Measurements from ENCODE around the gene KANSL3.
"Not testable (repeated sequence)": the region's sequence is repeated elsewhere in the genome, so short reads cannot be mapped to it uniquely, and the experiment has no call there.

KANSL3 gene

DNA sequence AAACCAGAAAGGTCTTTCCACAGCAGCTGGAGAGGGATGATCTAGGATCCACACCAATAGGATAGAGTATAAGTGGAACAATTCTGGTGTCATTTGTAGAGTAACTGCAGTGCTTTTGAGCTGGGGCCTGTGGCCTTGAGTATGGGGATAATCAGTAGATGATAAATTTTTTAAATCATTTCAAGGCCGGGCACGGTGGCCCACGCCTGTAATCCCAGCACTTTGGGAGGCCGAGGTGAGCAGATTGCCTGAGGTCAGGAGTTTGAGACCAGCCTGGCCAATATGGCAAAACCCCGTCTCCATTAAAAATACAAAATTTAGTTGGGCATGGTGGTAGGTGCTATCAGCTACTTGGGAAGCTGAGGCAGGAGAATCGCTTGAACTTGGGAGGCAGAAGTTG, 80.7 kb downstream of the KANSL3 start:
- DNase-seq (ENCODE audit: low spot score) = not testable (repeated sequence)

DNA sequence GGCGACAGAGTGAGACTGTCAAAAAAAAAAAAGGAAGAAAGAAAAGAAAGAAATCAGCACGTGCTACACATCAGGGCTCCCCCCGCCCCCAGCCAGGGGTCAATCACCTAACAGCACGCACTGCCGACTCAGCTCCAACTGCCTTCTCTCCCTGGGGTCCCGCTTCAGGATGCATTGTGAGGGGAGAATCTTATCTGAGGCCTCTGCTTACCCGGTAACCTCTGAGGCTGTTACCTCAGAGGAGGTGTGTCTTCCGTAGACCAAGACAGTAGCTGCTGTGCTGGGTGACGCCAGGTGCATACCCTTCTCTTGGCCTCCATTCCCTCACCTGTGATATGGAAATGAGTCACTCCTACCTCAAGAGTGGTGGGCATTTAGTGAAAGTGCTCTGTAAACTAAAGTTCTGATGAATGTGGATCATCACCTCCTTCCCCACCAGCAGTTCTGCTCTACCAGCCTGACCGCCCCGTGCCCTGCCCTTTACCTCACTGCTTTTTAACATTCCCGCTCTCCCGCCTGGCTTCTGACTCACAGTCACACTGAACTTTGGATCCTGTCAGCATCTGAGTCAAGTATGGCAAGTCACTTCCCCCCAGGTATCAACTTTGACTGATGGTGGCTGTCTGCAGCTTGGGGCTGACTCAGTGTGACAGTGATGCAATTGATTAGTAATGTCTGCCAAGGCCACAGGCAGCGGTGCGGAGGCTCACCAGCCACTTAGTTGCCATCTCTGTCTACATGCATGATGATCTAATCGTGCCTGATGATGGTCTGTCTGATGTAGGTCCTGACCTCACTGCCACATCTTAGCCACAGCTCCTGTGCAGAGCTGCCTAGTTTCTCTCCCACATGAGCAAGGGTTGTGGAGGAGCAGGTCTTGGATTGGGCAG, 81.4 kb downstream of the KANSL3 start:
- peak; percentile 68 for DNase-seq (ENCODE audit: low spot score)

DNA sequence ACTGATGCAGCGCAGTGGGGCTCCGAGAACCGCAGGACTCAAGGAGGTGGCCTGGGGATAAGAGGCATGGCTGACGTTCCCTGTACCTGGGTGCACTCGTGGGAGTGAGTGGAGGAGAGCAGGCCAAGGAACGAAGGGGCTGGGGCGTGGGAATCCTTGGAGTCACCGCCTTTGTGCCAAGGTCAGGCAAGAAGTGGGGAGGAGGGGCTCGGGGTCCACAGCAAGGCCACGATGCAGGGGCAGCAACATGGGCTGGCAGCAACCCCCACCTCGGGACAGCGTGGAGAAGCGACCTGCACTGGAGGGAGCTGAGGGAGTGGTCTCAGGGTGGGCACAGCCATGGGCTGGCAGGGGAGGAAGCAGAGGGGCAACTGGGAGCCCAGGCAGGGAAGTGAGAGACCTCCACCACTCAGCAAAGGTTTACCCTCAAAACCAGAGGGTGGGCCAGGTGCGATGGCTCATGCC, 82.9 kb downstream of the KANSL3 start:
- DNase-seq (ENCODE audit: low spot score) = no peak

DNA sequence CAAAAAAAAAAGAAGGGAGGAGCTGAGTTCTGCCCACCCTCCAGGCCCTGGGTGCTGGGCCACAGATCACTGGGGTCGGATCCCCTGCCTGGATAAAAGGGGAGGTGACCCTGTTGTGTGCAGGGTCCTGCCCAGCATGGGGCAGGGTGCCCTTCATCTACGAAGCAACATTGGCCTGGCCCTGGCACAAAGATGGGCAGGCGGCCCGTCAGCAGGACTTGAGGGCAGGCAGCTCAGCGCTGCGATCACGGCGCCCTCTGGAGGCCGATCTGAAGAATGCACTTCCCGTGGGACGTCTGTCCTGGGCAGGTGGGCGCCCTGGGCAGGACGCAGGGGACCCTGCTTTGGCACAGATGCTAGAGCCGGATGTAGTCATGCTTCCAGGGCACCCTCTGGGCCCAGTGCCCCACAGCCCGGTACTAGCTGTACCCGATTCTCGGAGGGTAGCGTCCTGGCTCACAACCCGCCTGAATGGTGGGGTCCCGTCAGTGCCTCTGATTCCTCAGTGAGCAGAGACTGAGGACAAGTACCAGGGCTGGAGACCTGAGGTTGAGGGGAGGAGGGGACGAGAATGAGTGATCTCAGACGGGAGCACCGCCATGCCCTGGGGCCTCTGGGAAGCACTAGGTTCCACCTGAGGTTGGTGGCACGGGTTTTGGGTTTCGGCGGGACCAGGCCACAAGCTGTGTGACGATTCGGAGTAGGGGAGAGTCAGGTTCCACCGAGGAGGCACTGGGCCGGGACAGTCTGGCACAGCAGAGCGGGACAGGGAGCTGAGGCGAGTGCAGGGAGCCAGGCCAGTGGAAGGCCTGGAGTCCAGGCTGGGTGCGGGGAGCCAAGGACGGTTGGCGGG, 83.6 kb downstream of the KANSL3 start:
- peak; percentile 86 for DNase-seq (ENCODE audit: low spot score)

DNA sequence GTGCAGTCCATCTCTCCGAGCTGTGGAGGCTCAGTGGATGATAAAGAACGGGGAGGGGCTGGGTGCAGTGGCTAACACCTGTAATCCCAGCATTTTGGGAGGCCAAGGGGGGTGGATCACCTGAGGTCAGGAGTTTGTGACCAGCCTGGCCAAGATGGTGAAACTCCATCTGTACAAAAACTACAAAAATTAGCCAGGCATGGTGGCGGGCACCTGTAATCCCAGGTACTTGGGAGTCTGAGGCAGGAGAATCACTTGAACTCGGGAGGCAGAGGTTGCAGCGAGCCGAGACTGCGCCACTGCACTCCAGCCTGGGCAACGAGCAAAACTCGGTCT, 84.2 kb downstream of the KANSL3 start:
- not testable (repeated sequence) for DNase-seq (ENCODE audit: low spot score)

DNA sequence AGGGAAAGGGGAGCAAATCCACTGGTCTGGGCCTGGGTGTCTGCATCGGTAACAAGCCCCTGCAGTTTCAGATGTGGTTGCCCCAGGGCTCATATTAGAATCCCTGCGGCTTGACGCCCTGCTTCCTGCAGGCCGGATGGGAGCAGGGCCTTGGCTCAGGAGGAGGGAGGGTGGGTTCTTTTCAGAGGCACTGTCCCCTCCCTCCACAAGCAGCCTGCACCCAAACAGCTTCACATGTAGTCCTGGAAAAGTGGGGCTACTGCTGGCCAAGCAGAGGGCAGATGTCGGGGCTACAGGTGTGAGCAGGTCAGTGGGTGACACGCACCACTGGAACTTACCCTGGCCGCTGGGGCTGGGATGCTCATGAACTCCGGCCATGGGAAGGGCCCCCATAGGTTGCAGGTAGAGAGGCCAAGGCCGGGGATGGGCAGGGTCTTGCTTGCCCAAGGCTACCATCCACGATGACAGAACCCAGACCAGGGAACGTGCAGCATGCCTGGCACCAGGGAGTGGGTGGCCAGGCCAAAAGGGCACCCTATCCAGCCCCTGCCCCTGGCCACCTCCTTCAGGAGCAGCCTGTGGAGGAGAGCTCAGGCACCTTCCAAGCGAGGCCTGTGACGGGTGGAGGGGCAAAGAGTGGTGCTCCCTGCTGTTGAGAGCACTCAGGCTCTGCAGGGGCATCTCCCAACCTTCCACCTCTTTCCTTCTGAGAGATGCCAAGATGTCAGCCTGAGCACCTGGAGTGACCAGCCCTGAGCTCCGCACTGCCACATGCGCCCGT, 84.7 kb downstream of the KANSL3 start:
- DNase-seq (ENCODE audit: low spot score) = no peak

DNA sequence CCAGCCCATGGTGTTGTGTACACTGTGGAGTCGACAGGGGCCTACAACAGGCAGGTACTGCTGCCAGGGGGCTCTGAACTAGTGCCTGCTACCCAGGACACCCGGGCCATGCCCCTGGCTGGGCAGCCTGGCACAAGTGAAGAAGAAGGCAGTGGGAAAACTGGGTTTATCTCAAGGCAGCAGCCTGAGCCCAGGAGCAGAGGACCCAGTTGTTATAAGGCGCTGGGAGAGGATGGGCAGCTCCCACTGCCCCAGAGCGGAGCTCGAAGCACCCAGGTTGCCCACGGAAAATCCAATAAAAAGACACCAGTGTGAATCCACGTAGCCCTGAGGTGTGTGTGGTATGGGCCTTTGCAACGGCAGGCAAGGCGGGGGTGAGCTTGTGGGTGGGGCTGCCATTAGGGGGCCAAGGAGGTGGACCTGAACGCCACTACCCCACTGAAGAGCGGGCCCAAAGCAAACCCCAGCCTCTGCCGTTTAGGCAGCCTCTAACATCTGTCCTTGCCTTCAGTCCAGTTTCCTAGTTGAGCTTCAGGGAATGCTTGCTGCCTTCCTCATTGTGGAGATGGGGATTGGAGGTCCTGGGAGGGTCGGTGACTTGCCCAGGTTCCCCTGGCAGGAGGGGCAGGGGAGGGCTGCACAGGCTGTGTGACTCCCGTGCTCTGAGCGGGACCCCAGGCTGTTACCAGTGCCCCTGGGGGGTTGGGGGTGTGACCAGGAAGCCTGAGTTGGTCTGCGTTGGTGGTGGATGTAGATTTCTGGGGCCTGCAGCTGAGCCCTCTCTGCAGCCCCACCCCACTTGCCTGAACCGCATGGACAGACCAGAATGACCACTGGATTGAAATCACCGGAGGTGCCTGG, 85.6 kb downstream of the KANSL3 start:
- DNase-seq (ENCODE audit: low spot score) = no peak

DNA sequence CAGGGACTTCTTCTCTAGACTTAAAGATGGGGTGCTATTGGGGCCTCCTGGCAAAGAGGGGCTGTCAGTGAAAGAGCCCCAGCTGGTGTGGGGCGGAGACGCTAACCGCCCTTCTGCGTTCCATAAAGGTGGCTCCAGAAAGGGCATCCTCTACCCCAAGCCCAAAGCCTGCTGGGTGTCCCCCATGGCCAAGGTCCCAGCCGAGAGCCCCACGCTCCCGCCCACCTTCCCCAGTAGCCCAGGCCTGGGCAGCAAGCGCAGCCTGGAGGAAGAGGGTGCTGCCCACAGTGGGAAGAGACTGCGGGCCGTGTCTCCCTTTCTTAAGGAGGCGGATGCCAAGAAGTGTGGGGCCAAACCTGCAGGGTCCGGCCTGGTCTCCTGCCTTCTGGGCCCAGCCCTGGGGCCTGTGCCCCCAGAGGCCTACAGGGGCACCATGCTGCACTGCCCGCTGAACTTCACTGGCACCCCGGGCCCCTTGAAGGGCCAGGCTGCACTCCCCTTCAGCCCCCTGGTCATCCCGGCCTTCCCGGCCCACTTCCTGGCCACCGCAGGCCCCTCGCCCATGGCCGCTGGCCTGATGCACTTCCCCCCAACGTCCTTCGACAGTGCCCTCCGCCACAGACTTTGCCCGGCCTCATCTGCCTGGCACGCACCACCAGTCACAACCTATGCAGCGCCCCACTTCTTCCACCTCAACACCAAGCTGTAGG, 86.4 kb downstream of the KANSL3 start:
- no peak for DNase-seq (ENCODE audit: low spot score)

DNA sequence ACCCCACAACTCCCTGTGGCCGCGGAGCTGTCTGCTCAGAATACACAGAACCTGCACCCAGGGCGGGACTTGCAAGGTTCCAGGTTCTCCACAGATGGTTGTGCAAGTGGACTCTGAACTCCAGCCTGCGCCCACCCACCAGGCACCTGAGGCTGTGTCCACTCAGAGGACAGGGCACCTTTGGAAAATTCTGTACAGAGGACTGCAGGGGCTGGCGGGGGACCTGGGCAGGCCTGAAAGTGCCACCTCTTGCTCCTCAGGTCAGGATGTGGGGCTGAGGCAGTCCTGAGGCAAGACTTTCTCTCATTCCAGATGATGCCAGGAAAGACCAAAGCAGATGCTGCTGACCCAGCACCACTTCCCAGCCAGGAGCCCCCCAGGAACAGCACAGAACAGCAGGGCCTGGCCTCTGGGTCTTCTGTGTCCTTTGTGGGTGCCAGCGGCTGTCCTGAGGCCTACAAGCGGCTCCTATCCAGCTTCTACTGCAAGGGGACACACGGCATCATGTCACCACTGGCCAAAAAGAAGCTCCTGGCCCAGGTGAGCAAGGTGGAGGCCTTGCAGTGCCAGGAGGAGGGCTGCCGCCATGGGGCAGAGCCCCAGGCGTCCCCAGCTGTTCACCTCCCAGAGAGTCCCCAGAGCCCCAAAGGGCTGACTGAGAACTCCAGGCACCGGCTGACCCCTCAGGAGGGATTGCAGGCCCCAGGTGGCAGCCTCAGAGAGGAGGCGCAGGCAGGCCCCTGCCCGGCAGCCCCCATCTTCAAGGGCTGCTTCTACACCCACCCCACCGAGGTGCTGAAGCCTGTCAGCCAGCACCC, 87.1 kb downstream of the KANSL3 start:
- no peak for DNase-seq (ENCODE audit: low spot score)

DNA sequence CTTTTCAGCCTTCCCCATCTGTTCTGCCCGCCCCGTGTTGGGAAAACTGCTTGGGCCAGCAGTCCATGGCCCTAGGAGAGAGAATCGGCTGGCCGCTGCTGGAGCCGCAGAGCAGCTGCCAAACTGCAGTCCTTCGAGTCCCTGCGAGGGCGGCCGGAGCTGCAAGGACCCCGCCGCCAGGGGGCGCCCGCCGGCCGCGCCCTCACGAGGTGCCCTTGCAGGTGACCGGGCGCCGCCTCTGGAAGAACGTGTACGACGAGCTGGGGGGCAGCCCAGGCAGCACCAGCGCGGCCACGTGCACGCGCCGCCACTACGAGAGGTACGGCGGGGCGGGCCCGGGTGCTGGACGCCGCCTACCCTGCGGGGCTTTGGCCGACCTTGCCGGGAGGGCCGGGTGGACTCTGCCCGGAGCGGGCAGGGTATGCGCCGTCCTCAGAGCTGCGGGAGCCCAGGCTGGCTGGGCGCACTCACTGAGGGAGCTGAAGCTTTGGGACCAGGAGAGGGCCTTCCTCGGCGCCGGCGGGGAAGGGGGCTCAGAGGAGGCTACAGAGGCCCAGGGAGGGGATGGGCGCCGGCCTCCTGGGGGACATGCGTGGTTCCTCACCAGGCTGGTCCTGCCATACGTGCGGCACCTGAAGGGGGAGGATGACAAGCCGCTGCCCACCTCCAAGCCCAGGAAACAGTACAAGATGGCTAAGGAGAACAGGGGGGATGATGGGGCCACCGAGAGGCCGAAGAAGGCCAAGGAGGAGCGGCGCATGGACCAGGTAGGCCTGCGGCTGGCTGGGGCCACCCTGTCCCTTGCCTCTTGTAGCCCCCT, 87.9 kb downstream of the KANSL3 start:
- no peak for DNase-seq (ENCODE audit: low spot score)

DNA sequence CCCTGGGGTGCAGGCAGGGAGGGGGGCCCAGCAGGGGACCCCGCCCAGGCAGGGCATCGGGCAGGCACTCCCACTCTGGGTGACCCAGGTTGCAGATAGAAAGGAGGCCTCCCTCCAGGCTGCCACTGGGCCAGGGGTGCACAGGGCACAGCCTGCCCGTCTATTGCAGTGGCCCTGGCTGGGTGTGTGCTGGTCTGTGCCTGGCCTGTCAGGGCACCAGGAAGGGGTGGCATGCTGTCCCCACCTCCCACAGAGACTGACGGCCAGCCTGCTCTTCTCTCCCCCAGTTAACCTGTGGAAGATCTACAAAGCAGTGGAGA, 88.7 kb downstream of the KANSL3 start:
- DNase-seq (ENCODE audit: low spot score) = no peak

DNA sequence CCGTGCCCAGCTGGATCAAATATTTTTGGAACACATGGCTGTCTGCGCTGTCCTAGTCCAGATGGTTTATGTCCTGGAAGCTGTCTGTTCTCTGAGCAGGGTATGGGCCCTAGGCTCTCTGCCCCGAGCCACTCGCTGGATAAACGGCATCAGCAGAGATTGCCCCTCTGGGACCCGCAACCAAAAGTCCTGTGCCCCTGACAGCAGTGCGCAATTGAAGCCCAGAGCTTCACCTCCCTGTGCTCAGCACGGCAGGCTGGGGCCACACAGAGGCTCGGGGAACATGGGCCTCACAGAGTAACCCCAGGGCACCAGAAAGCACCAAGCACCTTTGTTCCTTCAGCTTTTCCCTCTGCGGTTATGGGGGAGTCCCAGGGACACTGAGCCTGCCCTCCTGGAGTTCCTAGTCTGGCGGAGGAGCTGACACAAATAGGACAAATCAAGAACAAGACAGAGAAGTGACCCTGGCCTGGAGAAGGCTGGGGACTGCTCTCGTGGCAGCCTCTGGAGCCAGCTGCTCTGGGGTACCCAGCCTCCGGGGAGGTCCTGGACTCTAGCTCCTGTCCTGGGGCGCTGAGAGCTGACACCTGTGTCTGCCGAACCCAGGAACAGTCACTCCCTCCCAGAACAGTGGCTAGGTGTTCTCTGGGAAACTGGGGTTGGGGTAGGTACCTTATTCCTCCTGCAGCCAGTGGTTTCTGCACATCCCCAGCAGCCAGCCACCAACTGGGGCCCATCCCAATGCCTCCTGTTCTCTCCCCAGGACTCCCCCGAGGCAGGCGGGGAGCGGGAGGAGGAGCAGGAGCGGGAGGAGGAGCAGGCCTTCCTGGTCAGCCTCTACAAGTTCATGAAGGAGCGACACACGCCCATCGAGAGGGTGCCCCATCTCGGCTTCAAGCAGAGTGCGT, 89.3 kb downstream of the KANSL3 start:
- no peak for DNase-seq (ENCODE audit: low spot score)

DNA sequence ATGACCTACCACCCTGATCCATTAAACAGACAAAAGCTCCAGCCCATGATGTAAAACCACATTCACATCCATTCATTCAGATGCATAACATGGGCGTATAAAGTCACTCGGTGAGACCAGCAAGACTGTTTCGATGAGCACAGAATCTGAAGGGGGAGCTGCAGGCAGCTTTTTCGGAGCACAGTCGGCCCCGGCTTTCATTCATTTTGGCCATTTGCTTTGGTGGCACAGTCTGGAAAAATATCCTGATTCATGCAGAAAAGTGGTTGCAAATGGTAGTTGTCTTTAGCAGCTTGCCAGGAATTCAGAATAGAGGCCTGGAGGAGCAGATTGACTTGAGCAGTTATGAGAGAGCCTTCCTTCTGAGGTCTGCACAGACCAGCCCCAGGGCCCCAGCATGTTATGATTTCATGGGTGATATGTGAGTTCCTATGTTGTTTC, 90.4 kb downstream of the KANSL3 start:
- no peak for DNase-seq (ENCODE audit: low spot score)

DNA sequence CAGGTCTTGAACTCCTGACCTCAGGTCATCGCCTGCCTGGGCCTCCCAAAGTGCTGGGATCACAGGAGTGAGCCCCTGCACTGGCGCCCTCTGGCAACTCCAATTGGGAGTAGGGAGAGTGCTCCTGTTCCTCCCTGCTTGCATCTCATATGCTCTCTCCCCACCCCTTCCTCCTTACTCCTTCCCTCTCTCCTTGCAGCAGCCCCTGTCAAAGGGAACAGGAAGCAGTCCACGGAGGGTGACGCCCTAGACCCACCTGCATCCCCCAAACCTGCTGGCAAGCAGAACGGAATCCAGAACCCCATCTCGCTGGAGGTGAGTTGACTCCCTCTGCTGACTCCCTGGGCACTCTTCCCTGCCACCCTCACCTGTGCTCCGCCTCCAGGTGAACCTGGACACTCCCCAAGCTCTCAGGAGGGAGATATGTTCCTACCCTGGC, 90.9 kb downstream of the KANSL3 start:
- no peak for DNase-seq (ENCODE audit: low spot score)

DNA sequence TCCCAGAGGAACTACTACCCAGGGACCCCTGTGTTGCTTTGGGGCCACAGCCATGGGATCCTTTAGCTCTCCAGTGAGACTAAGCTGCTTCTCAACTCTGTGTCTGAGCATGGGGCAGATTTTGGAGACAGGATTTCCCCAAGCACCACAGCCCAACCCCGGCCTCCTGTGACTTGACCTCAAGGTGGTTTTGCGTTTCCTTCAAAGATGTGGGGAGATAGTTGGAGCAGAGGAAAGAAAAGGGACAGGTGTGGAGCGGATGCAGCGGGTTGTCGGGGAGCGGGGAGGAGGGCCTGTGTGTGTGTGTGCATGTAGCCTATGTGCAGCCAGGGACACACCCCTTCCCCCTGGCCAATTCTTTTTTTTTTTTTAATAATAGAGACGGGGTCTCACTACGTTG, 91.3 kb downstream of the KANSL3 start:
- DNase-seq (ENCODE audit: low spot score) = no peak

DNA sequence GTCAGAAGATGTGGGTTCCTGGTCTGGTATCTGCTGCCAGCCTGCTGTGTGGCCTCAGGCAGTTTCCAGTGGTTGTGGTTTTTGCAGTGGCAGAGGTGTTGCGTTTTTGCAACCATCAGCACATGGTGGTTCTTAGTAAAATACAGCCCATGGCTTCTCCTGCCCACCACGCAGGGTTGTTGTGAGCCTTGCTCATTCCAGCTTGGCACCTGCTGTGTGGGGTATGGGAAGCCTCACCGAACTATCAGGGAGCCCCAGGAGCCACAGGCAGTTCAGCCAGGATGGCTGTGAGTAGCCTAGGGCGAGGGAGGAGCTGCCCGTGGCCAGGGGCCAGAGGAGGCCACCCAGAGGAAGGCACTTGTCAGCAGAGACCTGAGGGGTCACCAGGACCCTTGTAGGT, 91.8 kb downstream of the KANSL3 start:
- no peak for DNase-seq (ENCODE audit: low spot score)
